Stimulated activated CD4-positive, alpha-beta T cell treated with anti-CD3 and anti-CD28 coated beads, Interleukin-1b, Interleukin-23, amount 100 ng/mL, for 24 hours (primary cell): ENCODE results near the gene CRACR2B.

Experiments used
- DNase-seq, 4 experiments: peaks; one replicate each; pipeline ENCODE4 v3.0.0-alpha.2; 2020; ENCODE audit warnings: low read depth in 4 of 4, low spot score in 1 of 4

The CRACR2B gene

GRCh38 chr11:794766-795633 lies 32.7 kb upstream of the CRACR2B start:
- DNase-seq = no peak

- DNase-seq = peak; percentile 61 to 82 (median 68)
Measured at GRCh38 chr11:795634-796564, 31.8 kb upstream of the CRACR2B start.

GRCh38 chr11:796565-797295 lies 31.0 kb upstream of the CRACR2B start:
- no peak for DNase-seq

- DNase-seq = peak in 2 of 4 experiments; percentile 67 to 77
Measured at GRCh38 chr11:797296-798092, 30.2 kb upstream of the CRACR2B start.

- DNase-seq = peak; percentile 59 to 78 (median 73)
Measured at GRCh38 chr11:798093-798713, 29.5 kb upstream of the CRACR2B start, which contains the start of gene SLC25A22. Gene SLC25A22, minus strand, starts transcription at chr11:798281. Its CDS starts 3,275 bp downstream, at chr11:795006.

- DNase-seq = no peak
Measured at GRCh38 chr11:799641-800316, 27.9 kb upstream of the CRACR2B start.

- DNase-seq = no peak
Measured at GRCh38 chr11:800473-800872, 27.2 kb upstream of the CRACR2B start.

- no peak for DNase-seq
Measured at GRCh38 chr11:801097-801780, 26.5 kb upstream of the CRACR2B start.

- DNase-seq = no peak
Measured at GRCh38 chr11:802018-802617, 25.6 kb upstream of the CRACR2B start.

GRCh38 chr11:802693-803466 lies 24.8 kb upstream of the CRACR2B start:
- no peak for DNase-seq

- no peak for DNase-seq
Measured at GRCh38 chr11:803467-803742, 24.3 kb upstream of the CRACR2B start.

GRCh38 chr11:803770-804598 lies 23.7 kb upstream of the CRACR2B start:
- DNase-seq = no peak

- DNase-seq = no peak
Measured at GRCh38 chr11:804599-804964, 23.1 kb upstream of the CRACR2B start.

- no peak for DNase-seq
Measured at GRCh38 chr11:808427-809286, 19.1 kb upstream of the CRACR2B start.

- peak; percentile 96 to 97 (median 97) for DNase-seq
Measured at GRCh38 chr11:809287-810039, 18.3 kb upstream of the CRACR2B start, which contains the start of gene RPLP2. Gene RPLP2, plus strand, starts transcription at chr11:809967. Its CDS starts 268 bp downstream, at chr11:810235.
